Hematopoietic multipotent progenitor cell treated with erythropoietin and hydrocortisone succinate and interleukin-3 and kit ligand, for 8 days (in vitro differentiated cells): Measurements from ENCODE around the gene BBOX1.
A peak's percentile ranks its signal among the peaks of the same experiment; 100 is the strongest.
"Not testable (repeated sequence)": the region's sequence is repeated elsewhere in the genome, so short reads cannot be mapped to it uniquely, and the experiment has no call there.

Experiments used
- DNase-seq: peaks from one replicate; pipeline ENCODE4 v3.0.0-alpha.2; 2015

BBOX1 gene

GRCh38 chr11:27130806-27131205 lies 90.2 kb downstream of the BBOX1 start:
- DNase-seq: no peak

GRCh38 chr11:27135924-27136329 lies 95.3 kb downstream of the BBOX1 start:
- DNase-seq: not testable (repeated sequence)

- DNase-seq: no peak
Observed at GRCh38 chr11:27138716-27139115, 98.1 kb downstream of the BBOX1 start.

- no peak for DNase-seq
Observed at GRCh38 chr11:27139742-27140367, 99.2 kb downstream of the BBOX1 start.

- DNase-seq: no peak
Observed at GRCh38 chr11:27141576-27141975, 101.0 kb downstream of the BBOX1 start.

- no peak for DNase-seq
Observed at GRCh38 chr11:27147916-27148315, 107.3 kb downstream of the BBOX1 start.

GRCh38 chr11:27148506-27148905 lies 107.9 kb downstream of the BBOX1 start:
- no peak for DNase-seq

- DNase-seq: no peak
Observed at GRCh38 chr11:27150098-27150497, 109.5 kb downstream of the BBOX1 start.

GRCh38 chr11:27153136-27153535 lies 112.5 kb downstream of the BBOX1 start:
- DNase-seq: no peak

GRCh38 chr11:27158456-27159334 lies 118.1 kb downstream of the BBOX1 start:
- DNase-seq: peak; percentile 57

- DNase-seq: no peak
Observed at GRCh38 chr11:27159335-27159679, 118.7 kb downstream of the BBOX1 start.

- no peak for DNase-seq
Observed at GRCh38 chr11:27161071-27161470, 120.5 kb downstream of the BBOX1 start.

- DNase-seq: no peak
Observed at GRCh38 chr11:27162237-27162636, 121.6 kb downstream of the BBOX1 start.

GRCh38 chr11:27166130-27166529 lies 125.5 kb downstream of the BBOX1 start:
- no peak for DNase-seq

GRCh38 chr11:27171376-27171958 lies 130.9 kb downstream of the BBOX1 start:
- no peak for DNase-seq

GRCh38 chr11:27173545-27173944 lies 132.9 kb downstream of the BBOX1 start:
- DNase-seq: no peak

GRCh38 chr11:27174021-27174420 lies 133.4 kb downstream of the BBOX1 start:
- DNase-seq: no peak

- no peak for DNase-seq
Observed at GRCh38 chr11:27174672-27175210, 134.1 kb downstream of the BBOX1 start.

- not testable (repeated sequence) for DNase-seq
Observed at GRCh38 chr11:27175562-27175961, 134.9 kb downstream of the BBOX1 start.
